NOMO-1 treated with dmso at 0.1 percent for 144 hours (cell line): ENCODE results near the gene STRADB.
A peak's percentile ranks its signal among the peaks of the same experiment; 100 is the strongest.
"Not testable (repeated sequence)": the region's sequence is repeated elsewhere in the genome, so short reads cannot be mapped to it uniquely, and the experiment has no call there.

Experiments
- DNase-seq: peaks from one replicate; lab custom pipeline; 2025; ENCODE audit not compliant: unreplicated experiment; lab: John Stamatoyannopoulos, UW

Gene STRADB, protein sequence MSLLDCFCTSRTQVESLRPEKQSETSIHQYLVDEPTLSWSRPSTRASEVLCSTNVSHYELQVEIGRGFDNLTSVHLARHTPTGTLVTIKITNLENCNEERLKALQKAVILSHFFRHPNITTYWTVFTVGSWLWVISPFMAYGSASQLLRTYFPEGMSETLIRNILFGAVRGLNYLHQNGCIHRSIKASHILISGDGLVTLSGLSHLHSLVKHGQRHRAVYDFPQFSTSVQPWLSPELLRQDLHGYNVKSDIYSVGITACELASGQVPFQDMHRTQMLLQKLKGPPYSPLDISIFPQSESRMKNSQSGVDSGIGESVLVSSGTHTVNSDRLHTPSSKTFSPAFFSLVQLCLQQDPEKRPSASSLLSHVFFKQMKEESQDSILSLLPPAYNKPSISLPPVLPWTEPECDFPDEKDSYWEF

DNA sequence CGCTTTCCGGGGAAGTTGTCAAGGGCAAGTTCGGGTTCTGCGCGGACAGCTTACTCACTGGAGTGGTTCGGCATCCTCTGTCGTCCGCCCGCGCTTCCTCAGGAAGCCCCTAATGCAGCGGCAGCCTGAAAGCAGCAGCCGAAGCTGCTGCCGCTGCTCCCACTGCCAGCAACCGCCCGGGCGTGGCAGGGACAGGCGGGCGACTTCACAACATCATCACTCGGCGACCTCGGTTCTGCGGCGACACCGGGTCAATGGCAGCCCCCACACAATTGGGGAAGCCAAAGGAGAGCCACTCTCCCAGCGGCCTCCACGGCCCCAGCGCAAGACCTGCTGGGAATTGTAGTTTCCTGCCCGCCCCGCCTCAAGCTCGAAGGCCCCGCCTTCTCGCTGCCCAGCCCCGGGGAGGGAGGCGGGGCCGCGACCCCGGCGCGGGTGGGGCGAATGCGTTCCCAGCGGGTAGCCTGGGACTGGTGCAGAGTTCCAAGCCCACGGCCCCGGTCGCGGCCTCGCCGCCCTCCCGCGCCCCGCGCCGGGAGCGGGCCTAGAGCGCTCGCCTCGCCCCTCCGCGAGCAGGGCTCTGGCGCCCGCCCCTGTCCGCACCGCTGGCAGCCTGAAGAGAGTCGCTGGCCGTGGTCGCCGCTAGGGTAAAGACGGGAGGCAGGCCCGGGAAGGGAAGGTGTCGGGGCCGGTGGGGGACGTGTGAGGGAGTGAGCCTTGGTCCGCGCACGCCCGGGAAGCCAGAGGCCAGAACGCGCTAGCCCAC is at the start of gene STRADB, which contains the start of gene TRAK2:
Gene STRADB (plus strand): TSS at position 449 of the 766 bp plus-strand sequence. CDS start 3,101 bp downstream, outside the sequence.
Gene TRAK2 (minus strand): TSS at position 167 of the 766 bp plus-strand sequence. CDS start 30,951 bp downstream, outside the sequence.
- peak; percentile 96 for DNase-seq

DNA sequence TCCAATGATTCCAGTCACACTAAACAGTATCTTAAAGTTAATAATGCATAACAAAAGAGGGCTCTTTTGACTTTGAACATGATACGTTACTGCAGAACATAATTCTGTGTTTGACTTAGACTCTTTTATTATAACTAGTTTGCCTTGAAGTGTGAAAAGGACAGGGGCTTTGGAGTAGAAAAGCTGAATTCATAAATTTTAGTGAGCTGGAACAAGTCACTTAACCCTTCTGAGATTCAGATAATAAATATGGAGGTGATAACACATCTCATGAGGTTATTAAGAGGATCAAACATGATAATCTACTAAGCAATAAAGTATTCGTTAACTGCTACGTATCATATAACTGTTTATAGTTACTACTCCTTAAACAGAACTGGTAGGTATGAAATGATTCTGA is 49.7 kb upstream of the STRADB start:
- DNase-seq, result no peak

DNA sequence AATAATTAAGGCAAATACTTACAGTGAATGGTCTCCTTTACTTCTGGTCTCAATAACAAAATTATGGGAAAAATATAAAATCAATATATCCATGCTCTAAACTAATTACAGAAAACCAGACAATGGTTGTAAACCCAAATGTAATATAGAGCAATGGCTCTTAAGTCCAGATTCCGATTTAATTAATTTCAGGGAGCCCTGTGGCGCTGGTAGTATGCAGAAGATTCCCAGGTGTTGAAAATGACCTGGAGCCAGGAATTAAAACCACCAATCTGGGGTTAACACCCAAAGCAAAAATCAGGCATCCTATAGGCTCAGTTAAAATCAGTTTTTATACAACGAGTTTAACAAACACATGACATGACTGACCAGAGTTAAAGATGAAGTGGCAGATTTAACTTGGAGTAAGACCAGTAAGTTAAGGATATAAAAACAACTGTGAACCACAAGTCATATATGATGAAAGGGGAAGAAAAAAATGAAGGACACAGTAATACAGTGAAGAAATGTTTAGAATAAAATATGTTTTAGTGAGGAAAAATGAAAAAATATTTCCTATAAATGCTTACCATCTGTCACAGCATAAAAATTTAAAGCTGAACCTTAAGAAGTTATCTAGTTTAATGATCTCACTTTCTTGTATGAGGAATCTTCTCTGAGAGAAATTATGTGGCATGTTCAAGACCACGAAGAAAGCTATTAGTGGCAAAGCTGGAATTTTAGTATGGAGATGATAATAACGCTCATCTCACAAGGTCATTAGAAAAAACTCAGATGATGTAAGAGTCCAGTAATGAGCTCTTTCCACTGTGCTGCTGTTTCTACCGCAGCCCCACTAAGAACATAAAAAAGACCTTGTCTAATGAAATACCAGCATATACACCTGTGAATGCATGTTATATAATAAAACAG is 48.6 kb upstream of the STRADB start:
- DNase-seq, result no peak

DNA sequence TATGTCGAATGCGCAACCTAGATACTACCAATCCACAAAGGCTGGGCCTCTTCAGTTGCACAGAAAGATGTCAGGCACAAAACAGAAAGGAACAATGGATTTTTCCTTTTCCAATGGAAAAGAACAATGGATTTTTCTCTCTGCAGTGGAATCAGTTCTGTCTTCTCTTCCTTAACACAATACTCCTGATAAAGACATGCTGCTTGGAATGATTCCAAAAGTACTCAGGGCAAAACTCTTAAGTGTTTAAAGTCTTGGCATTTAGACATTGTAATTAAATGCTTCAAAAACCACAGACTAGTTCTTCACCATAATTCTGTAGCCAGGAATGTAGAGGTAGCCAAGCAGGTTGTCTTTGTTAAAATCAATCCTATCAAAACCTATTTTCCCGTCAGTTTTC is 47.7 kb upstream of the STRADB start:
- DNase-seq, result no peak

DNA sequence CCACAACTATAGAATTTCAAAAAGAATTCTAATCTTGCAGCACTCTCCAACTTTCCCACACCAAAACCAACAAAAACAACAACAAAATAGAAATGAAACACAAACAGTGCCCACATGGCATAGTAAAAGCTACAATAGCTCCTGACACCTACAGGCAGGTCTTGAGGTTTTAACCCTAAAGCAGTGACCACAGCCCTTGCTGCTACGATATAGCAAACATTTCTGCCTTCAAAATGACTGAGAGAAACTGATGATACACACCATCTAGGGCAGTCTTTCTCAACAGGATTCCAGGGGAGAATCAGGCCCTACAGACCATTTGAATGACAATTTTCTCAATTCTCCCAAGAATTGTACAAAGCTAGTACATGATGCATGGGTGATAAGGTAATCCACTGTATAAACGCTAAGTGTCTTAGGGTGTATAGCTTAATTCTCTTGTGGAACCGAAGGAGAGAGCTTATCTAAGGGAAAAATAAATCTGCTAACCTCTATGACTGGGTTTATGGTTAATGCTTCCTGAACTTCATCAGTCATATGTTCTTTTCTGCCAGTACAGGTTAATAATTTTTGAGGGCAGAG is 46.8 kb upstream of the STRADB start:
- no peak for DNase-seq

DNA sequence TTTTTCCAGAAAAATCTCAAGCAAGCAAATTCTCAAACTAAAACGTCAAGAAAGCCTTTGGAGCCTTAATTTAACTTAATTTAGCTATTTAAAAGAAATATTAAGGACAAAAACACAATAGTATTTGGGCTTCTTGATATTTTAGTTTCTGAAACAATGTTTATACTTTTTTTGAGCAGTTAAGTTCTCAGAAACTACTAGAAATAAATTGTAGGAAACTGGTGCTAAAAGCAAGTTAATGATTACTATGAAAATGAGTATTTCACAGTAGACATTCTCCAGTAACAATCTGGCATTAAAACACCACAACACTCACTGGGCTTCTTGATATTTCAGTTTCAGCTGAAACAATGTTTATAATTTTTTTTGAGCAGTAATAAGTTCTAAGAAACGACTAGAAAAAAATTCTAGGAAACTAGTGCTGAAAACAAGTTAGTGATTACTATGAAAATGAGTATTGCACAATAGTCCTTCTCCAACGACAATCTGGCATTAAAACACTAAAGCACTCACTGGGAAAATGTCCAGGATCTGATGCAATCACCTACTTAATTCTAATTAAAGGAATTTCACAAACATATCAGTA is 45.4 kb upstream of the STRADB start:
- DNase-seq, result no peak

DNA sequence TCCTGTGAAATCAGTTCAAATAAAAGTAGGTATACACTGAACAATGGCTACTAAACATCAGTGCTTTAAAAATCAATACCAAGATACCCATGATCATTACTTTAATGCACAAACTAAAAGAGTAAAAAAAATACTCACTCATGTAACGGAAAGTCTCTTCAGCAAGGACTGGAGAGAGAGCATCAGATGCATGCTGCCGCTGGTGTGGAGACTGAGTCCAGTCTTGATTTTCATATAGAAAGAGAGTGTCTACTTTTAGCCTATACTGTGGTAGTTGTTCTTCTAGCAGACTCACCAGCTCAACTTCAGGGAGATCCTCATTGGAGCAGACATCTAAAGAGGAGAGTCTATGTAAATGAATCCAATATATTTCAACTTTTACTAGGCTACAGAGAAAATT is 44.3 kb upstream of the STRADB start:
- DNase-seq, result no peak

DNA sequence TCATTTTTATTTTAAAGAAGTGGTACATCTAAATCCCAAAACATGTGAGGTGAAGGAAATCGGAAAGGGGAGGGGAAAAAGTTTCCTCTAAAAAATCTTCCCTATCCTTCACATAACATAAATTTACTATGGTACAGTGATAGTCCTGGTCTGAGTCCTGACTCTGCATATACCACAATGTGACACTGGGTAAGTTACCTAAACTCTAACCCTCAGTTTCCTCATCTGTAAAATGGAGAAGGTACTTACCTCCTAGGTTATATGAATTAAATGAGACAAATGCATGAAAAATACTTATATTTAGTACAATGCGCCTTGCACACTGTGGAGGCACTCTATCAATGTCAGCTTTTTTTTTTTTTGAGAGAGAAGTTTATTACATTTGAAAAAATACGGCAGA is 42.6 kb upstream of the STRADB start:
- DNase-seq, result no peak

DNA sequence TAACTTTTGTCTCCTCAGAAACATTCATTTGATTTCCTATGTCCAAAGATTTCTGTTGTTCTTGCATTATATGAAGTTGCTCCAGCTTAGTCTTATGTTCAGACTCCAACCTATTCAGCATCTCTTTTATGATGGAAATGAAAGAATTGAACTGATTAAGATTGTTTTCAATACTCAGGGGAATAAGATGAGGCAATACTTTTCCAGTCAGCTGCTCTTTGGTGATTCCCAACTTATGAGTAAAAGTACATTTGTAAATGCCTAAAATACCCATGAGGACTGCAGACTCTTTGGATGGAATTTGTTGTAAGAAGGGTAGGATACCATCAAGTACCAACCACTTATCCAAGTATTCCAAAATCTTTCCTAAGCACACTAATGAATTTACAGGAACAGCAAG is 40.1 kb upstream of the STRADB start:
- DNase-seq, result no peak

DNA sequence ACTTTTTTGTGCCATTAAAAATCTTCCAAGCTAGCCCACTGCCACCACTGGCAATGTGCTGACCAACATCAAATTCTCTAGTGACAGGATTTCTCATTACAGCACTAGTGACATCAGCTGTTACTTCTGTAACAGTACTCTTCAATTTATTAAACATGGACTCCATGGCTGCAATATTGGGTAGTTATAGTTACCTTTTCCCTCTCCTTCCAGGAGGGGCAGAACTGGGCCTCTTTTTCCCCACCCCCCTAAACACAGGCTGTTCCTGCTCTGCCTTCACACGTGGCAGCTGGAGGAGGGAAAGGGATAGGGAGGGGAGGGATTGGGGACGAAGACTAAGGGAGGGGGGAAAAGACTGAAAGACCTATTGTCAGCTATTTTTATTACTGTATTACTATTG is 38.4 kb upstream of the STRADB start:
- DNase-seq, result no peak

DNA sequence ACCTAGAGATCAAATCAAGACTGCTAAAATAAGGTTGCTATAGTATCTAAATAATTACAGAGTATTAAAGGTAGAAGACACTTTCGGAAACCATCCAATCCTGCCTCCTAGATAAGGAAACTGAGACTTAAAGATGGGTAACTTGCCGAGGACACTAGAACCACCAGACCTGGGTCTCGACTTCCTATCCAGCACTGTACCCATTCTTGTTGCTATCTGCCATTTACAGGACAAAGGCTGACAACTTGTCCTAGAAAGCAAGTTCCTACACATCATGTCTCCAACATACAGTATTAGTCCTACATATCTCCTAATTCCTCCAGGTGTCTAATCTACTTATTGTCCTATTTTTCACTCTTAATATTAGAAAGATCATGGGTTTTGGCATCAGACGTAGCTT is 38.0 kb upstream of the STRADB start:
- DNase-seq, result no peak

DNA sequence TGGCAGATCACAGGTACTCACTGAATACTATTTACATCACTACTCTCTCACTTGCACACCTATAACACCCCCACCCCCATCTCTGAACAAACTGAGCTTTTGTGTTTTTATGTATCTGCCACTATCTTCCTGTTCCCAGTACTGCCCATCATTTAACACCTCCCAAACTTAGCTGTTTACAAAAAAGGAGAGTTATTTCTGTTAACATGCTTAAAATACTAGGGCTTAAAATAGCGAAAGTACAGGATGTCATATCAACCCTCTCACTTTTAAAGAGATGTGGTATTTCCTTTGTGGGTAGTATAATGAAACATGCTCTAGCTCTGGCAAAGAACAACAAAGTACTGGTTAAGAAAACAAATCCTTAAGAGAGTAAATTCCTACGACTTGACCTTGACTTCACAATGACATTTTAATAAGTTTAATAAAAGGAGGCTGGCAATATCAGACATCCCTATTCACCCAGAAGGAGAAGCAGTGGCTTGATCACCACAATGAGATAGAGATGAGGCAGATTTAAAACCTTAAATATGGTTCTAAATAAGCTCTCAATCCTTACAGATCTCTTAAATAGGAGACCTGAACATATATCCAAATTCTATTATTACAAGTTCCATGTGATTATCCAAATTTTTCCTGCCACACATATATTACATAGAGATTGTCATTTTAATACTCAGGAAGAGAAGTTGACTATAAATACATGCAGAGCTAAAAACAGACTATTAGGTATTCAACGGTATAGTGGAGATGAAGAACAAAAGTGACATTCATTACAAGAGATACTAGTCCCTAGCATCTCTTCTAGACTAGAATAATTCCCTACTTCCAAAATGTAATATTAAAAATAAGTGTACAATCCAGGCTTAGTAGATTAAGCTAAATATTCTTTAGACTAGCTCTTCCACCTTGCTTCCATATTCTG is 37.2 kb upstream of the STRADB start:
- no peak for DNase-seq

DNA sequence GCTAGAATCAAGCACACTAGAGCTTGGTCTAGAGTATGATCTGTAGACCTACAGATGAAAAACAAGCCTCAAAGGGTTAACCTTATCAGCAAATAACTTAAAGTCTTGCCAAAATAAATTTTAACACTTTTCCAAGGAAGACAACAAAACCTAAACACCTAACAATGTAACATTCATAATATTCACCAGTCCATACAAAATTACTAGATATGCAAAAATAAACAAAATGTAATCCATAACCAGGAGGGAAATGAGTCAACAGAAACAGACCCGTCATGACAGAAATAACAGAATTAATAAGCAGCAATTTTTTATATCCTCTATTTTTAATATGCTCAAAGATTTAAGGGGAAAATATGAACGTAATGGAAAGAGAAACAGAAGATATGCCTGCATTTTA is 36.4 kb upstream of the STRADB start:
- DNase-seq, result no peak

DNA sequence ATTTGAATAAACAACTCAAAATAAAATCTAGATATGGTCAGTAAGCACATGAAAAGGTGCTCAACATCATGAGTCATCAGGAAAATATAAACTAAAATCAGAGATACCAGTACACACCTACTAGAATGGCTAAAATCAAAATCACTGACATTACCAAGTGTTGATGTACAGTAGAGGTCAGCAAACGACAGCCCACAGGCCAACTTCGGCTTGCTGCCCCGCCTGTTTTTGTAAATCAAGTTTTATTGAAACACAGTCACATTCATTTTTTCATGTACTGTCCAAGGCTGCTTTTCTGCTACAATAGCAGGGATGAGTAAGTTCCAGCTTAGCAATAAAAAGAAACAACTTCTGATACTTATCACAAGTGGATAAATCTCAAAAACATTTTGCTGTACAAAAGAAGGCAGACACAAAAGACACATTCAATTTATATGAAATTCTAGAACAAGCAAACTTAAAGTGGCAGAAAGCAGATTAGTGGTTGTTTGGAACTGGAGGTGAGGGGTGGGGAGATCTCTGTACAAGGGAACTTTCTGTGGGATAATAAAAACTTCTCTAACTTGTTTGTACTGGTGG is 32.4 kb upstream of the STRADB start:
- DNase-seq, result no peak

DNA sequence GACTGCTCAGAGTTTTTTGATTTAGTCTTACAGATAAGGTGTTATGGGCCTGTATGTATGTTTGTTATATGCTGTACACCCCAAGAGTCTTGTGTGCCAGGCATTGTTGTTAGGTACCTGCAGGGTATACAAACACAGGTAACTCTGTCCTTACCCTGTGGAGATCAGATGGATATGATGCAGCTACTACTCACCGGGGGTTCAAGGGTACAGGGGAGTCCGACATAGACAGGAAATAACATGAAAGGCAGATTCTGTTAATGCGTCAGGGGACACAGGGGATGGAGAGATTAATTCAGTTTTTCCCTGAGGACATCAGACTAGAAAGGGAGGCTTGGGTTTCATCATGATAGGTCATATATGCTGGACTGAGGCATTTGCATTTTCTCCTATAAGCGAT is 31.6 kb upstream of the STRADB start:
- no peak for DNase-seq

DNA sequence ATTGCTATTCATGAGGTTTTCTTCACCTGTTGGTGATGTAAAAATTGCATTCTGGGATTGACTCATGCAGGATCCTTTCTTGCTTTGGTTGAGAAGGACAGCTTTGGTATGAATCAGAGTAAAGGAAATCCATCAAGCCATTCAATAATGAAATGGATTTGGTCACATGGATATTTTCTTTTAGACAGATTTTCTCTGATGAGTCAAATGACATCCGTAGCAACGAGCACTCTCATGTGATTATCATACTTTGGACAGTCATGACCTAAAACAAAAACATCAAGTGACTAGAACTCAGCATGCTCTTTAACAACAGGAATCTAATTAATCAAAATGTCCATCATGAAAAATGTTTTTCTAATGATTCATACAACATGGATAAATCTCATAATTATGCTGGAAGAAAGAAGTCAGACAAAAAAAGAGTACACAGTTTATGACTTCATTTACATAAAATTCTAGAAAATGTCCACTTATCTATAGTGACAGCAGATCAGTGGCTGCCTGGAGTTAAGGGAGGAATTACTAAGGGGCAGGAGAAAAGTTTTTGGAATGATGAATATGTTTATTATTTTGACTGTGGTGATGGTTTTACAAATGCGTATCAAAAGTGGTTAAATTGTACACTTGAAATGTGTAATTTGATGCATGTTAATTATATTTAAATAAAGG is 31.0 kb upstream of the STRADB start:
- DNase-seq, result no peak

DNA sequence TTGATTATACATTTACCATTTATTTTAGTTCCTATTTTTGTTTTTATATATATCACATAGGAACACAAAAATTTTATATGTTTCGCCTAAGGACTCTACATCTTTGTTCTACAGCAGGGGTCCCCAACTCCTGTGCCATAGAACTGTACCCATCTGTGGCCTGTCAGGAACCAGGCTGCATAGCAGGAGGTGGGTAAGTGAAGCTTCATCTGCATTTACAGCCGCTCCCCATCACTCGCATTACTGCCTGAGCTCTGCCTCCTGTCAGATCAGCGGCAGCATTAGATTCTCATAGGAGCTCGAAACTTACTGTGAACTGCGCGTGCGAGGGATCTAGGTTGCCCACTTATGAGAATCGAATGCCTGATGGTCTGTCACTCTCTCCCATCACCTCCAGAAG is 25.6 kb upstream of the STRADB start:
- DNase-seq, result no peak

DNA sequence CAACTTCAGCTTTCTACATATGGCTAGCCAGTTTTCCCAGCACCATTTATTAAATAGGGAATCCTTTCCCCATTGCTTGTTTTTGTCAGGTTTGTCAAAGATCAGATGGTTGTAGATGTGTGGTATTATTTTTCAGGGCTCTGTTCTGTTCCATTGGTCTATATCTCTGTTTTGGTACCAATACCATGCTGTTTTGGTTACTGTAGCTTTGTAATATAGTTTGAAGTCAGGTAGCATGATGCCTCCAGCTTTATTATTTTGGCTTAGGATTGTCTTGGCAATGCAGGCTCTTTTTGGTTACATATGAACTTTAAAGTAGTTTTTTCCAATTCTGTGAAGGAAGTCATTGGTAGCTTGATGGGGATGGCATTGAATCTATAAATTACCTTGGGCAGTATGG is 23.2 kb upstream of the STRADB start:
- DNase-seq, result not testable (repeated sequence)
